ENCODE data around the gene MMP14.

The MMP14 gene

GRCh38 chr14:22864979-22865378 is 28.6 kb downstream of the MMP14 start:
- DNase-seq = no peak

GRCh38 chr14:22865424-22866405 is 29.3 kb downstream of the MMP14 start:
- peak; percentile 19 for DNase-seq

GRCh38 chr14:22866874-22867273 is 30.5 kb downstream of the MMP14 start:
- no peak for DNase-seq

- DNase-seq = peak; percentile 84
Observed at GRCh38 chr14:22870811-22871223, 34.4 kb downstream of the MMP14 start.

- DNase-seq = peak; percentile 91
Observed at GRCh38 chr14:22871224-22872032, 35.0 kb downstream of the MMP14 start, which contains the start of gene LRP10. TSS of gene LRP10 (plus strand) at chr14:22871740. CDS start at chr14:22872304, 564 bp downstream.

GRCh38 chr14:22872033-22872832 is 35.8 kb downstream of the MMP14 start:
- DNase-seq = peak; percentile 78

- DNase-seq = no peak
Observed at GRCh38 chr14:22872833-22873520, 36.6 kb downstream of the MMP14 start.

- no peak for DNase-seq
Observed at GRCh38 chr14:22875003-22875747, 38.8 kb downstream of the MMP14 start.

GRCh38 chr14:22875748-22876319 is 39.4 kb downstream of the MMP14 start:
- no peak for DNase-seq

- no peak for DNase-seq
Observed at GRCh38 chr14:22877000-22877501, 40.7 kb downstream of the MMP14 start.

- DNase-seq = no peak
Observed at GRCh38 chr14:22878271-22879246, 42.2 kb downstream of the MMP14 start.

GRCh38 chr14:22882064-22882463 is 45.7 kb downstream of the MMP14 start:
- DNase-seq = no peak

GRCh38 chr14:22882529-22883172 is 46.3 kb downstream of the MMP14 start:
- no peak for DNase-seq

- no peak for DNase-seq
Observed at GRCh38 chr14:22883173-22883976, 47.0 kb downstream of the MMP14 start, which contains the start of gene REM2. TSS of gene REM2 (plus strand) at chr14:22883222. CDS start at chr14:22883288, 66 bp downstream.

GRCh38 chr14:22884076-22884737 is 47.8 kb downstream of the MMP14 start:
- DNase-seq = no peak

- DNase-seq = no peak
Observed at GRCh38 chr14:22884738-22885523, 48.5 kb downstream of the MMP14 start.

All from activated CD4-positive, alpha-beta T cell treated with anti-CD3 and anti-CD28 coated beads, Interleukin-10, Interleukin-2, amounts not matched to agents 100 ng/mL and 50 ng/mL, durations not matched to agents 16 hours and 8 hours (primary cell).